K562 (cell line): ENCODE measurements around the gene IL20RB. TPM values are rescaled to one million over a fixed set of nuclear protein-coding genes. Genes with fewer than 3 reads are reported as not detected.

Source experiments
- ATAC-seq: fragments of 200-7000 bp; cut with Tn5 transposase; 3 replicates; pipeline ENCODE4 v1.9.1; 2020; ENCODE audit warnings: moderate library complexity
- BruUV-seq: library from RNA; stranded (reverse); fragments of 400-500 nt; replicated peaks from 2 replicates; lab custom pipeline; 2021; lab: Mats Ljungman, UMichigan
- CTCF ChIA-PET: fragments of 300-600 bp; formaldehyde crosslinking; extraction: SDS; loops from one replicate; lab custom pipeline; 2021; ENCODE audit warnings: low intra/inter-chr PET ratio; lab: Yijun Ruan, JAX
- POLR2A ChIA-PET: fragments of 300-600, 350-650 bp; sonication (Branson Sonifier 250); formaldehyde crosslinking; extraction: SDS; loops from one replicate; lab custom pipeline; 2021; ENCODE audit warnings: antibody characterized with exemption, inconsistent platforms; lab: Yijun Ruan, JAX
- DNase-seq, 4 experiments: peaks; one replicate each; pipeline versions ENCODE4 v3.0.0 to v3.0.0-alpha.2; 2011 to 2018; ENCODE audit warnings: low spot score in 3 of 4, mixed read lengths in 3 of 4; ENCODE audit errors: extremely low read depth in 1 of 4
- FAIRE-seq: peaks from 2 replicates; lab custom pipeline; 2011; peaks lifted over from hg19 to GRCh38; lab: Jason Lieb, UNC
- H2AFZ ChIP-seq: 2 replicates; pipeline ENCODE4 v1.6.0; 2011; ENCODE audit warnings: low read depth, low read length, control low read depth, inconsistent platforms
- H3K27ac ChIP-seq: fragments of 200-600 bp; 3 replicates; pipeline ENCODE4 v1.8.0; 2011; ENCODE audit warnings: low read depth, mild to moderate bottlenecking, control low read depth, inconsistent platforms, low read length, moderate library complexity, mixed read lengths; ENCODE audit errors: extremely low read depth
- H3K27me3 ChIP-seq, 2 experiments: fragments of 300-600 bp in 1 of 2; 2 replicates in 1 of 2; 3 replicates in 1 of 2; pipeline versions ENCODE4 v1.6.0 to v1.8.0; 2011; ENCODE audit warnings: inconsistent platforms in 2 of 2, low read length in 2 of 2, mild to moderate bottlenecking in 1 of 2, mixed read lengths in 1 of 2, moderate library complexity in 1 of 2; ENCODE audit not compliant: control insufficient read depth in 2 of 2, insufficient read depth in 2 of 2
- H3K36me3 ChIP-seq: fragments of 300-600 bp; 3 replicates; pipeline ENCODE4 v1.8.0; 2011; ENCODE audit warnings: mild to moderate bottlenecking, low read length, inconsistent platforms; ENCODE audit not compliant: control insufficient read depth, insufficient read depth
- H3K4me1 ChIP-seq, 2 experiments: fragments of 200-600 bp in 1 of 2; replicated peaks in 1 of 2; 2 replicates in 1 of 2; 3 replicates in 1 of 2; pipeline versions ENCODE4 v1.5.1 to v1.8.0; 2011; ENCODE audit warnings: inconsistent platforms in 2 of 2, low read length in 2 of 2, mild to moderate bottlenecking in 1 of 2, mixed read lengths in 1 of 2, moderate library complexity in 1 of 2; ENCODE audit not compliant: control insufficient read depth in 2 of 2, insufficient read depth in 2 of 2
- H3K4me2 ChIP-seq: 2 replicates; pipeline ENCODE4 v1.6.1; 2011; ENCODE audit warnings: low read length, control low read depth, inconsistent platforms, mixed read lengths; ENCODE audit not compliant: insufficient read depth
- H3K4me3 ChIP-seq: fragments of 200-600 bp; sonication (generic), shearing (Covaris generic); 2 replicates; pipeline ENCODE4 v1.5.1; 2016; ENCODE audit warnings: control low read depth, inconsistent platforms
- H3K79me2 ChIP-seq: fragments of 200-600 bp; 3 replicates; pipeline ENCODE4 v1.8.0; 2011; ENCODE audit warnings: low read length, inconsistent platforms; ENCODE audit not compliant: control insufficient read depth, insufficient read depth
- H3K9ac ChIP-seq, 2 experiments: 2 replicates each; pipeline versions ENCODE4 v1.6.0 to v1.6.1; 2011; ENCODE audit warnings: low read depth in 2 of 2, low read length in 2 of 2, control low read depth in 1 of 2, inconsistent platforms in 1 of 2, mild to moderate bottlenecking in 1 of 2, mixed read lengths in 1 of 2; ENCODE audit not compliant: insufficient read depth in 1 of 2
- H3K9me1 ChIP-seq: one replicate; pipeline ENCODE4 v1.6.0; 2011; ENCODE audit warnings: inconsistent platforms, mild to moderate bottlenecking, low read length, moderate library complexity; ENCODE audit not compliant: control insufficient read depth, insufficient read depth
- H3K9me3 ChIP-seq: replicated peaks from 2 replicates; pipeline ENCODE4 v1.5.1; 2011; ENCODE audit warnings: low read depth, low read length, inconsistent platforms; ENCODE audit not compliant: control insufficient read depth, insufficient read depth
- H4K20me1 ChIP-seq: replicated peaks from 2 replicates; pipeline ENCODE4 v1.6.1; 2011; ENCODE audit warnings: low read length, inconsistent platforms, mixed read lengths; ENCODE audit not compliant: control insufficient read depth, insufficient read depth
- BRD9 ChIP-seq: fragments of 450-650 bp; IDR thresholded peaks from 2 replicates; pipeline ENCODE4 v1.6.1; 2018; ENCODE audit warnings: low read depth; ENCODE audit not compliant: partially characterized antibody
- MTA3 ChIP-seq: fragments of 450-650 bp; formaldehyde crosslinking; IDR thresholded peaks from 2 replicates; pipeline ENCODE4 v1.6.1; 2017; ENCODE audit warnings: mild to moderate bottlenecking, borderline replicate concordance
- NBN ChIP-seq: fragments of 450-650 bp; IDR thresholded peaks from 2 replicates; pipeline ENCODE4 v1.6.1; 2016; ENCODE audit warnings: low read depth, mild to moderate bottlenecking
- WGBS: fragments of 100-300 bp; shearing (Covaris generic); methylation state at CpG from one replicate; pipeline ENCODE4 v1.1.6; 2016; ENCODE audit warnings: low coverage, mixed read lengths; ENCODE audit not compliant: insufficient coverage; ENCODE audit errors: missing lambda C conversion rate; 5-methylcytosine and 5-hydroxymethylcytosine counted together
- in situ Hi-C: fragments of 300-500 bp; cut with MboI; formaldehyde crosslinking; loops from 4 replicates; pipeline ENCODE4 v1.15.0; 2018; ENCODE audit warnings: inconsistent platforms, mixed read lengths
- intact Hi-C: fragments of 100-400 bp; cut with micrococcal nuclease; formaldehyde crosslinking; loops from 2 replicates; pipeline ENCODE4 v1.14.2; 2022
- polyA plus RNA-seq, 8 experiments: library from polyadenylated mRNA; depleted of rRNA in 4 of 8; stranded (reverse) in 5 of 8; unstranded in 3 of 8; fragments of >200 nt; fragmentation: Nextera tagmentation in 2 of 8; fragmentation: Illumina TruSeq in 1 of 8; extraction: Ambion mirVana in 2 of 8; extraction: Trizol in 1 of 8; gene quantifications; 2 replicates each; pipeline versions ENCODE4 v1.2.1 to v1.2.3, GENCODE V29; 2011 to 2014; ENCODE audit warnings: inconsistent platforms in 1 of 8, missing spikeins in 1 of 8
- total RNA-seq, 7 experiments: library from RNA; depleted of rRNA in 6 of 7; stranded (reverse); fragments of >200 nt in 6 of 7; fragmentation: Illumina TruSeq in 2 of 7; extraction: Trizol in 2 of 7; gene quantifications; 2 replicates each; pipeline versions ENCODE4 v1.2.1 to v1.2.3, GENCODE V29; 2011 to 2021; ENCODE audit warnings: low replicate concordance in 1 of 7
- TF ChIP-seq, protein P1 (sequence below): IDR thresholded peaks from 2 replicates; pipeline ENCODE4 v1.6.1; 2011; ENCODE audit warnings: borderline replicate concordance, low read depth, mild to moderate bottlenecking, moderate library complexity, low read length; ENCODE audit not compliant: insufficient read depth, poor library complexity, severe bottlenecking
- TF ChIP-seq, protein P2 (sequence below): sonication (generic); formaldehyde crosslinking; IDR thresholded peaks from 2 replicates; pipeline ENCODE4 v1.8.0; 2022; ENCODE audit warnings: missing genetic modification reagents, mild to moderate bottlenecking, borderline replicate concordance
- TF ChIP-seq, protein P3 (sequence below): fragments of 450-650 bp; IDR thresholded peaks from 2 replicates; pipeline ENCODE4 v1.6.1; 2018; ENCODE audit not compliant: partially characterized antibody
- TF ChIP-seq, protein P4 (sequence below): fragments of 450-650 bp; IDR thresholded peaks from 2 replicates; pipeline ENCODE4 v1.6.1; 2017; ENCODE audit warnings: mild to moderate bottlenecking, moderate library complexity
- TF ChIP-seq, protein P5 (sequence below): sonication (generic); formaldehyde crosslinking; IDR thresholded peaks from 2 replicates; pipeline ENCODE4 v1.8.1; 2022; ENCODE audit warnings: missing genetic modification reagents
- TF ChIP-seq, protein P6 (sequence below): fragments of 450-650 bp; formaldehyde crosslinking; IDR thresholded peaks from 2 replicates; pipeline ENCODE4 v1.4.0; 2020; ENCODE audit warnings: mild to moderate bottlenecking, mixed read lengths

The IL20RB gene
- total and polyA plus RNA-seq, 9 of the 15 experiments (the other 6 are each of a cell fraction or from before 2014, with no cell fraction given): 0.77 to 9.9 (median 6.1) TPM

DNA sequence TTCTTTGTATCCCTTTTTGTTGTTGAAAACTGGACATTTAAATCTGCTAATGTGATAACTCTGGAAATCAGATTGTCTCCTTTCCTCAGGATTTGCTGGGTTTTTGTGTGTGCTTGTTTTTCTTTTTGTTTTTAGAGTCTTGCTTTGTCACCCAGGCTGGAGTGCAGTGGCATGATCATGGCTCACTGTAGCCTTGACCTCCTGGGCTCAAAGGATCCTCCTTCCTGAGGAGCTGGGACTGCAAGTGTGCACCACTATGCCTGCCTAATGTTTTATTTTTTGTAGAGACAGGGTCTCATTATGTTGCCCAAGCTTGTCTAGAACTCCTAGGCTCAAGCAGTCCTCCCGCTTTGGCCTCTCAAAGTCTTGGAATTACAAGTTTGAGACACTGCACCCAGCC lies 44.6 kb upstream of the IL20RB start:
- peaks cover 3 to 11% of the 10 kb centered on the region in 2 experiments; a peak in 1 of 5 replicates for H3K4me1 ChIP-seq
- no peaks in the 10 kb centered on the region for H3K36me3 ChIP-seq
- H4K20me1 ChIP-seq: no peaks in the 10 kb centered on the region
- WGBS: 100% methylated on average over 1 of the region's 1 CpG
- H3K9ac ChIP-seq: no peak overlapping the region
- H2AFZ ChIP-seq: no peak overlapping the region
- no peaks in the 10 kb centered on the region for H3K27me3 ChIP-seq
- ChIA-PET CTCF (no interaction called here), POLR2A (no interaction called here)
- H3K9me3 ChIP-seq: no peaks in the 10 kb centered on the region
- peaks cover 95% of the 10 kb centered on the region for H3K79me2 ChIP-seq
- ATAC-seq (no peak), FAIRE-seq (no peak), DNase-seq (no peak)
- no peak overlapping the region for H3K4me2 ChIP-seq
- BruUV-seq: no TSS peak
- in situ Hi-C loops (no loop called here), intact Hi-C loops (no loop called here)
- no peak overlapping the region for H3K4me3 ChIP-seq
- no peaks in the 10 kb centered on the region for H3K9me1 ChIP-seq
- H3K27ac ChIP-seq: no peak overlapping the region
- TF ChIP-seq NBN: no peak
- TF ChIP-seq, protein P1, sequence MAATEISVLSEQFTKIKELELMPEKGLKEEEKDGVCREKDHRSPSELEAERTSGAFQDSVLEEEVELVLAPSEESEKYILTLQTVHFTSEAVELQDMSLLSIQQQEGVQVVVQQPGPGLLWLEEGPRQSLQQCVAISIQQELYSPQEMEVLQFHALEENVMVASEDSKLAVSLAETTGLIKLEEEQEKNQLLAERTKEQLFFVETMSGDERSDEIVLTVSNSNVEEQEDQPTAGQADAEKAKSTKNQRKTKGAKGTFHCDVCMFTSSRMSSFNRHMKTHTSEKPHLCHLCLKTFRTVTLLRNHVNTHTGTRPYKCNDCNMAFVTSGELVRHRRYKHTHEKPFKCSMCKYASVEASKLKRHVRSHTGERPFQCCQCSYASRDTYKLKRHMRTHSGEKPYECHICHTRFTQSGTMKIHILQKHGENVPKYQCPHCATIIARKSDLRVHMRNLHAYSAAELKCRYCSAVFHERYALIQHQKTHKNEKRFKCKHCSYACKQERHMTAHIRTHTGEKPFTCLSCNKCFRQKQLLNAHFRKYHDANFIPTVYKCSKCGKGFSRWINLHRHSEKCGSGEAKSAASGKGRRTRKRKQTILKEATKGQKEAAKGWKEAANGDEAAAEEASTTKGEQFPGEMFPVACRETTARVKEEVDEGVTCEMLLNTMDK: no peak
- no peak for TF ChIP-seq BRD9
- TF ChIP-seq, protein P2, sequence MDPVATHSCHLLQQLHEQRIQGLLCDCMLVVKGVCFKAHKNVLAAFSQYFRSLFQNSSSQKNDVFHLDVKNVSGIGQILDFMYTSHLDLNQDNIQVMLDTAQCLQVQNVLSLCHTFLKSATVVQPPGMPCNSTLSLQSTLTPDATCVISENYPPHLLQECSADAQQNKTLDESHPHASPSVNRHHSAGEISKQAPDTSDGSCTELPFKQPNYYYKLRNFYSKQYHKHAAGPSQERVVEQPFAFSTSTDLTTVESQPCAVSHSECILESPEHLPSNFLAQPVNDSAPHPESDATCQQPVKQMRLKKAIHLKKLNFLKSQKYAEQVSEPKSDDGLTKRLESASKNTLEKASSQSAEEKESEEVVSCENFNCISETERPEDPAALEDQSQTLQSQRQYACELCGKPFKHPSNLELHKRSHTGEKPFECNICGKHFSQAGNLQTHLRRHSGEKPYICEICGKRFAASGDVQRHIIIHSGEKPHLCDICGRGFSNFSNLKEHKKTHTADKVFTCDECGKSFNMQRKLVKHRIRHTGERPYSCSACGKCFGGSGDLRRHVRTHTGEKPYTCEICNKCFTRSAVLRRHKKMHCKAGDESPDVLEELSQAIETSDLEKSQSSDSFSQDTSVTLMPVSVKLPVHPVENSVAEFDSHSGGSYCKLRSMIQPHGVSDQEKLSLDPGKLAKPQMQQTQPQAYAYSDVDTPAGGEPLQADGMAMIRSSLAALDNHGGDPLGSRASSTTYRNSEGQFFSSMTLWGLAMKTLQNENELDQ (CRISPR knock-in tag): no peak
- no peak for TF ChIP-seq MTA3
- TF ChIP-seq, protein P3, sequence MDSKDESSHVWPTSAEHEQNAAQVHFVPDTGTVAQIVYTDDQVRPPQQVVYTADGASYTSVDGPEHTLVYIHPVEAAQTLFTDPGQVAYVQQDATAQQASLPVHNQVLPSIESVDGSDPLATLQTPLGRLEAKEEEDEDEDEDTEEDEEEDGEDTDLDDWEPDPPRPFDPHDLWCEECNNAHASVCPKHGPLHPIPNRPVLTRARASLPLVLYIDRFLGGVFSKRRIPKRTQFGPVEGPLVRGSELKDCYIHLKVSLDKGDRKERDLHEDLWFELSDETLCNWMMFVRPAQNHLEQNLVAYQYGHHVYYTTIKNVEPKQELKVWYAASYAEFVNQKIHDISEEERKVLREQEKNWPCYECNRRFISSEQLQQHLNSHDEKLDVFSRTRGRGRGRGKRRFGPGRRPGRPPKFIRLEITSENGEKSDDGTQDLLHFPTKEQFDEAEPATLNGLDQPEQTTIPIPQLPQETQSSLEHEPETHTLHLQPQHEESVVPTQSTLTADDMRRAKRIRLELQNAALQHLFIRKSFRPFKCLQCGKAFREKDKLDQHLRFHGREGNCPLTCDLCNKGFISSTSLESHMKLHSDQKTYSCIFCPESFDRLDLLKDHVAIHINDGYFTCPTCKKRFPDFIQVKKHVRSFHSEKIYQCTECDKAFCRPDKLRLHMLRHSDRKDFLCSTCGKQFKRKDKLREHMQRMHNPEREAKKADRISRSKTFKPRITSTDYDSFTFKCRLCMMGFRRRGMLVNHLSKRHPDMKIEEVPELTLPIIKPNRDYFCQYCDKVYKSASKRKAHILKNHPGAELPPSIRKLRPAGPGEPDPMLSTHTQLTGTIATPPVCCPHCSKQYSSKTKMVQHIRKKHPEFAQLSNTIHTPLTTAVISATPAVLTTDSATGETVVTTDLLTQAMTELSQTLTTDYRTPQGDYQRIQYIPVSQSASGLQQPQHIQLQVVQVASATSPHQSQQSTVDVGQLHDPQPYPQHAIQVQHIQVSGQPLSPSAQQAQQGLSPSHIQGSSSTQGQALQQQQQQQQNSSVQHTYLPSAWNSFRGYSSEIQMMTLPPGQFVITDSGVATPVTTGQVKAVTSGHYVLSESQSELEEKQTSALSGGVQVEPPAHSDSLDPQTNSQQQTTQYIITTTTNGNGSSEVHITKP: no peak
- TF ChIP-seq, protein P4, sequence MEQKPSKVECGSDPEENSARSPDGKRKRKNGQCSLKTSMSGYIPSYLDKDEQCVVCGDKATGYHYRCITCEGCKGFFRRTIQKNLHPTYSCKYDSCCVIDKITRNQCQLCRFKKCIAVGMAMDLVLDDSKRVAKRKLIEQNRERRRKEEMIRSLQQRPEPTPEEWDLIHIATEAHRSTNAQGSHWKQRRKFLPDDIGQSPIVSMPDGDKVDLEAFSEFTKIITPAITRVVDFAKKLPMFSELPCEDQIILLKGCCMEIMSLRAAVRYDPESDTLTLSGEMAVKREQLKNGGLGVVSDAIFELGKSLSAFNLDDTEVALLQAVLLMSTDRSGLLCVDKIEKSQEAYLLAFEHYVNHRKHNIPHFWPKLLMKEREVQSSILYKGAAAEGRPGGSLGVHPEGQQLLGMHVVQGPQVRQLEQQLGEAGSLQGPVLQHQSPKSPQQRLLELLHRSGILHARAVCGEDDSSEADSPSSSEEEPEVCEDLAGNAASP: no peak
- TF ChIP-seq, protein P5, sequence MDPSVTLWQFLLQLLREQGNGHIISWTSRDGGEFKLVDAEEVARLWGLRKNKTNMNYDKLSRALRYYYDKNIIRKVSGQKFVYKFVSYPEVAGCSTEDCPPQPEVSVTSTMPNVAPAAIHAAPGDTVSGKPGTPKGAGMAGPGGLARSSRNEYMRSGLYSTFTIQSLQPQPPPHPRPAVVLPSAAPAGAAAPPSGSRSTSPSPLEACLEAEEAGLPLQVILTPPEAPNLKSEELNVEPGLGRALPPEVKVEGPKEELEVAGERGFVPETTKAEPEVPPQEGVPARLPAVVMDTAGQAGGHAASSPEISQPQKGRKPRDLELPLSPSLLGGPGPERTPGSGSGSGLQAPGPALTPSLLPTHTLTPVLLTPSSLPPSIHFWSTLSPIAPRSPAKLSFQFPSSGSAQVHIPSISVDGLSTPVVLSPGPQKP: no peak
- TF ChIP-seq, protein P6, sequence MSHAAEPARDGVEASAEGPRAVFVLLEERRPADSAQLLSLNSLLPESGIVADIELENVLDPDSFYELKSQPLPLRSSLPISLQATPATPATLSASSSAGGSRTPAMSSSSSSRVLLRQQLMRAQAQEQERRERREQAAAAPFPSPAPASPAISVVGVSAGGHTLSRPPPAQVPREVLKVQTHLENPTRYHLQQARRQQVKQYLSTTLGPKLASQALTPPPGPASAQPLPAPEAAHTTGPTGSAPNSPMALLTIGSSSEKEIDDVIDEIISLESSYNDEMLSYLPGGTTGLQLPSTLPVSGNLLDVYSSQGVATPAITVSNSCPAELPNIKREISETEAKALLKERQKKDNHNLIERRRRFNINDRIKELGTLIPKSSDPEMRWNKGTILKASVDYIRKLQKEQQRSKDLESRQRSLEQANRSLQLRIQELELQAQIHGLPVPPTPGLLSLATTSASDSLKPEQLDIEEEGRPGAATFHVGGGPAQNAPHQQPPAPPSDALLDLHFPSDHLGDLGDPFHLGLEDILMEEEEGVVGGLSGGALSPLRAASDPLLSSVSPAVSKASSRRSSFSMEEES (CRISPR knock-in tag): no peak
